Measurements from ENCODE around the gene CAPZB. TPM values are rescaled to one million over a fixed set of nuclear protein-coding genes. Genes with fewer than 3 reads are reported as not detected.
A peak's percentile ranks its signal among the peaks of the same experiment; 100 is the strongest.

The CAPZB gene
- total and polyA plus RNA-seq, 7 donors: 179 to 284 (median 224) TPM

DNA sequence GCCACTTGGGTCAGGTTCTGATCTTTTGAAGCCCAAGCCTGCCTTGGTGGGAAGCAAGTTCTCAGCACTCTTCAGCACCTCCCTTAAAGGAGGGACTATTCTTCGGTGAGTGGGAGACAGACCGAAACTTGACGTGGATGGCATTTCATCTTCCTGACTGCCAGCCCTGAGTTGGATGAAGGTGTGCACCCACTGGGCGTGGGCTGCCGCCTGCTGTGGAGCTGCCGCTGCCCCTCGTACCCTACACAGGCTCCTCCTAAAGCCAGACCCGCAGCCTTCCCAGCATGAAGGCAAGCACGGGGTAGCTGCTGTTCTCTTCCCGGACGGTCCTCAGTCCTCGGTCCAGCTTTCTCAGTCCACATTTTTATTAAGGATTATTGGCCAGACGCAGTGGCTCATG, 89.1 kb downstream of the CAPZB start:
- H3K9me3 ChIP-seq: no peaks in the 10 kb centered on the region
- no peak for ATAC-seq
- no peak overlapping the region for H3K27ac ChIP-seq
- peaks cover 0 to 4% of the 10 kb centered on the region in 2 donors for H3K36me3 ChIP-seq (ENCODE audit: insufficient read depth in 1 of 2, low read depth in 1 of 2)
- H3K4me3 ChIP-seq: no peak overlapping the region
- WGBS, 3 donors: 93 to 95% (median 95%) methylated on average over 13 of the region's 13 CpGs
- peaks cover 40% of the 10 kb centered on the region for H3K4me1 ChIP-seq
- H3K27me3 ChIP-seq (ENCODE audit: insufficient read depth in 3 of 3, low read length in 2 of 3): no peaks in the 10 kb centered on the region
- TF ChIP-seq, protein P1, sequence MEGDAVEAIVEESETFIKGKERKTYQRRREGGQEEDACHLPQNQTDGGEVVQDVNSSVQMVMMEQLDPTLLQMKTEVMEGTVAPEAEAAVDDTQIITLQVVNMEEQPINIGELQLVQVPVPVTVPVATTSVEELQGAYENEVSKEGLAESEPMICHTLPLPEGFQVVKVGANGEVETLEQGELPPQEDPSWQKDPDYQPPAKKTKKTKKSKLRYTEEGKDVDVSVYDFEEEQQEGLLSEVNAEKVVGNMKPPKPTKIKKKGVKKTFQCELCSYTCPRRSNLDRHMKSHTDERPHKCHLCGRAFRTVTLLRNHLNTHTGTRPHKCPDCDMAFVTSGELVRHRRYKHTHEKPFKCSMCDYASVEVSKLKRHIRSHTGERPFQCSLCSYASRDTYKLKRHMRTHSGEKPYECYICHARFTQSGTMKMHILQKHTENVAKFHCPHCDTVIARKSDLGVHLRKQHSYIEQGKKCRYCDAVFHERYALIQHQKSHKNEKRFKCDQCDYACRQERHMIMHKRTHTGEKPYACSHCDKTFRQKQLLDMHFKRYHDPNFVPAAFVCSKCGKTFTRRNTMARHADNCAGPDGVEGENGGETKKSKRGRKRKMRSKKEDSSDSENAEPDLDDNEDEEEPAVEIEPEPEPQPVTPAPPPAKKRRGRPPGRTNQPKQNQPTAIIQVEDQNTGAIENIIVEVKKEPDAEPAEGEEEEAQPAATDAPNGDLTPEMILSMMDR (IDR thresholded peaks at IDR 0.05): no peak
- intact Hi-C loops (cut with DNase I): no loop called here
- DNase-seq: no peak

DNA sequence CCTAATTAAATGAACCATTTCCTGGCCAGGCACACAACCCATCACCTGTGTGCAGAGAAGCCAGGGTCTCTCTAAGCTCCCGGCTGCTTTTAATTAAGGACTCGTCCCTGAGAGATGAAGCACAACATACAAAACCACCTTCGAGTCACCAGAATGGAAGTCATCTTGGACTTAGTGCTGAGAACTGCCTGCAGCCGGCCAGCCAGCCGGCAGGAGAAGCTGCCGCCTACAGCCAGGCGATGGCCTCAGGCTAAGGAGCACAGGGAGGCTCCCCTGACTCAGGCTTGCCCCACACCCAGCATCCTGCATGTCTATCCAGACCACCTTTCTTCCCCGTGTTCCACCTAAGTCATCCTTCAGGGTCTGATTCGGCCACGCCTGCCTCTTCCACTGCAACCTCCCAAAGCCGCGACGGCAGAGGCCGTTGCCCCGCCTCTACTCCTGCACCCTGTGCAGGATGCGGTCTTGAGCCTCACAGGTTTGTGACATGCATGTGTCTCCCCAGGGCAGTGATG, 89.6 kb downstream of the CAPZB start:
- peaks cover 0 to 4% of the 10 kb centered on the region in 2 donors for H3K36me3 ChIP-seq (ENCODE audit: insufficient read depth in 1 of 2, low read depth in 1 of 2)
- peaks cover 40% of the 10 kb centered on the region for H3K4me1 ChIP-seq
- H3K27me3 ChIP-seq (ENCODE audit: insufficient read depth in 3 of 3, low read length in 2 of 3): no peaks in the 10 kb centered on the region
- no peak for ATAC-seq
- WGBS, 3 donors: 84 to 89% (median 88%) methylated on average over 16 of the region's 16 CpGs
- no peak overlapping the region for H3K4me3 ChIP-seq
- H3K9me3 ChIP-seq: no peaks in the 10 kb centered on the region
- H3K27ac ChIP-seq: no peak overlapping the region
- TF ChIP-seq, protein P1 (IDR thresholded peaks at IDR 0.05): no peak
- intact Hi-C loops (cut with DNase I): no loop called here
- DNase-seq: no peak

DNA sequence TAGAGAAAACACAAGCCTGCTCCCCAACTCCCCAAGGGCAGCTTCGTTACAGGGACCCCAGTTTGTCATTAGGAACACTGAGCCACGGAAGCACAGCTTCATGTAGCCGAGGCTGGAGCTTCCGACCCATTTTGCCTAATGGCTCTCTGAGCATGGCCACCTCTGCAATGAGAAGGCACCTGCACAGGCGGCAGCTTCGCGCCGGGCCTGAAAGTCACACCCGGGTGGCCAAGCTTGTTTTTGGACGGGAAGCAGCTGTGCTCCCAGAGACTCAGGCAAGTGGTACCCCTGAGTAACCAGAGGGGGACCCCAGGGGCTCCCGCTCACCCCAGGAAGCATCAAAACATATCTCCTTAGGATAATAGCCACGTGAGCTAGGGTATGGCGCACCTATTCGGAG, 92.3 kb downstream of the CAPZB start:
- intact Hi-C loops (cut with DNase I): loop anchor here in 1 of 2 donors (2.0 to 5.0 kb wide), 2 partner anchors 84 to 256 kb away; no protein-coding TSS in a partner anchor
- no peak overlapping the region for H3K27ac ChIP-seq
- ATAC-seq: no peak
- H3K4me3 ChIP-seq: no peak overlapping the region
- 82 to 90% (median 87%) methylated on average over 14 of the region's 14 CpGs for WGBS, 3 donors
- no peak for DNase-seq
- peaks cover 0 to 4% of the 10 kb centered on the region in 2 donors for H3K36me3 ChIP-seq (ENCODE audit: insufficient read depth in 1 of 2, low read depth in 1 of 2)
- TF ChIP-seq, protein P1 (IDR thresholded peaks at IDR 0.05): no peak
- H3K27me3 ChIP-seq (ENCODE audit: insufficient read depth in 3 of 3, low read length in 2 of 3): no peaks in the 10 kb centered on the region
- no peaks in the 10 kb centered on the region for H3K9me3 ChIP-seq
- peaks cover 29% of the 10 kb centered on the region for H3K4me1 ChIP-seq

DNA sequence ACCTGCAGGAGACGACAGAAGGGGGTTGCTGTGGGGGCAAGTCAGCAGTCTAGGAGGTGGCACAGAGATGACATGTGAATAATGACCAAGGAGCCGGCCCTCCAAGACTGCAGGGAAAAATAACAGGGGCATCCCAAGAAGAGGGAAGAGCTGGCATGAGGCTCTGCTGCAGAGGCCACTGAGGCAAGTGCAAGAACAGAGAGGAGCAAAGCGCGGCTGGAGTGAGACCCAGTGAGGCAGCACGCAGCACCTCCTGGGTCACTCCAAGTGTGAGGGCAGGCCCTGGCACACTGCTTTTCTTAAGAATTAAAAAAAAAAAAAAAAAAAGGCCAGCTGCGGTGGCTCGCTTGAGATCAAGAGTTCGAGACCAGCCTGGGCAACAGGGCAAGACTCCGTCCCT, 93.1 kb downstream of the CAPZB start:
- DNase-seq: no peak
- Histone ChIP-seq H3K36me3 (ENCODE audit: insufficient read depth in 1 of 2, low read depth in 1 of 2) (peaks cover 0 to 4% of the 10 kb centered on the region in 2 donors), H3K4me1 (peaks cover 29% of the 10 kb centered on the region), H3K27ac (no peak overlapping the region), H3K27me3 (ENCODE audit: insufficient read depth in 3 of 3, low read length in 2 of 3) (no peaks in the 10 kb centered on the region), H3K4me3 (no peak overlapping the region), H3K9me3 (no peaks in the 10 kb centered on the region)
- TF ChIP-seq, protein P1 (IDR thresholded peaks at IDR 0.05): no peak
- ATAC-seq: no peak
- intact Hi-C loops (cut with DNase I): loop anchor here in 1 of 2 donors (2.0 to 5.0 kb wide), 2 partner anchors 85 to 257 kb away; no protein-coding TSS in a partner anchor
- 83 to 97% (median 94%) methylated on average over 9 of the region's 9 CpGs for WGBS, 3 donors

DNA sequence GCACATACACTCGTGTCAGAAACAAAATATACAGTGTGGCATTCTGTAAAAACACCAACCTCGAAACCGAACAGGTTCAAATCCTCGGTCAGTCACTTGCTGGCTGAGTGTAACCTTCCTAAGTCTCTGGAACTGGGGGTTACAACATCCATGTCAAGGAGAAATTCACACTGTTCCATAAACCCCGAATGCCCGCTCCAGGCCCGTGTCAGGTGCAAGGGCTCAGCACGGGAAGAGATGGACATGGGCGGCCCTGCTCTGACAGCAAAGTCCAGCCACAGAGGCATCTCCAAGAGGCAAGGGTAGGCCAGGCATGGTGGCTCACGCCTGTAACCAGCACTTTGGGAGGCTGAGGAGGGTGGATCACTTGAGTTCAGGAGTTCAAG, 93.8 kb downstream of the CAPZB start:
- Histone ChIP-seq H3K4me1 (peaks cover 32% of the 10 kb centered on the region), H3K27me3 (ENCODE audit: insufficient read depth in 3 of 3, low read length in 2 of 3) (no peaks in the 10 kb centered on the region), H3K4me3 (no peak overlapping the region), H3K36me3 (ENCODE audit: insufficient read depth in 1 of 2, low read depth in 1 of 2) (peaks cover 0 to 4% of the 10 kb centered on the region in 2 donors), H3K27ac (peak overlapping the region; percentile 52), H3K9me3 (no peaks in the 10 kb centered on the region)
- ATAC-seq (peak; percentile 10 to 43 (median 21)), DNase-seq (no peak)
- WGBS, 3 donors: 40 to 57% (median 44%) methylated on average over 10 of the region's 10 CpGs
- TF ChIP-seq, protein P1 (IDR thresholded peaks at IDR 0.05): no peak
- intact Hi-C loops (cut with DNase I): loop anchor here in 1 of 2 donors (5.0 kb wide), 1 partner anchor 86 kb away; no protein-coding TSS in a partner anchor
